ENCODE results near the gene NES.
A peak's percentile ranks its signal among the peaks of the same experiment; 100 is the strongest.
"Not testable (repeated sequence)": the region's sequence is repeated elsewhere in the genome, so short reads cannot be mapped to it uniquely, and the experiment has no call there.

Gene NES

GRCh38 chr1:156643049-156643777 is 34.0 kb downstream of the NES start:
- no peak for DNase-seq

GRCh38 chr1:156642265-156643048 is 34.8 kb downstream of the NES start:
- no peak for DNase-seq

DNA sequence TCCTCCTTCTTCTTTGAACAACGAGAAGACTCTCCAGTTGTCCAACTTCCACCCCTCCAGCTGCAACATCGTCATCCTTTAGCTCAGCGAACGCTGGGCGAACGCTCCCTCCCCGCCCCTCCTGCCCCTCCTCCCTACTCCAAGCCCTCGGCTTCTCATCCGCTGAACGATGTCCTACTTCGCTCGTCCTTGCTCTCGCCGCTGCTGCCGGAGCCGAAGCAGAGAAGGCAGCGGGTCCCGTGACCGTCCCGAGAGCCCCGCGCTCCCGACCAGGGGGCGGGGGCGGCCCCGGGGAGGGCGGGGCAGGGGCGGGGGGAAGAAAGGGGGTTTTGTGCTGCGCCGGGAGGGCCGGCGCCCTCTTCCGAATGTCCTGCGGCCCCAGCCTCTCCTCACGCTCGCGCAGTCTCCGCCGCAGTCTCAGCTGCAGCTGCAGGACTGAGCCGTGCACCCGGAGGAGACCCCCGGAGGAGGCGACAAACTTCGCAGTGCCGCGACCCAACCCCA is 35.4 kb downstream of the NES start, which contains the start of gene BCAN:
TSS of gene BCAN (plus strand) at position 357 of the 504 bp plus-strand sequence. CDS start 3,938 bp downstream, outside the sequence.
- DNase-seq: no peak

- no peak for DNase-seq
These were observed 36.1 kb downstream of the NES start for GRCh38 chr1:156640842-156641706.

GRCh38 chr1:156639601-156640101 is 37.6 kb downstream of the NES start:
- DNase-seq: no peak

- DNase-seq: no peak
These were observed 38.8 kb downstream of the NES start for GRCh38 chr1:156638189-156638985.

DNA sequence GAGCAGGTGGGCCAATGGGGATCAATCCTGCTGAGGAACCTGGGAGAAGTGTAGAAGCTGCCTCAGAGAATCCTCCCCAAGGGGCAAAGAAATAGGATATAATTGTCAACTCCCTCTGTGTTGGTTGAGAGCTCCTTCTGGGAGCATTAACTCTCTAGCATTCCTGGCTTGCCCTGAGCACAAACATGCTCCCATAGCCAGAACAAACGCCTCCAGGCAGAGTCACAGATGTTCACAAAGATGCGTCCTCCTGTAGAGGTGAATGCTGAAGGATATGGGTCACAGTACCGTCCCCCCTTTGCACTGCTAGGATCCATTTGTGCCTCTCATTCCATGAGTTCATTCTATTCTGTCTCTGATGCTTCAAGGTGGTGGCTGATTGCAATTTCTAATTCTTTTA is 44.9 kb downstream of the NES start:
- no peak for DNase-seq

DNA sequence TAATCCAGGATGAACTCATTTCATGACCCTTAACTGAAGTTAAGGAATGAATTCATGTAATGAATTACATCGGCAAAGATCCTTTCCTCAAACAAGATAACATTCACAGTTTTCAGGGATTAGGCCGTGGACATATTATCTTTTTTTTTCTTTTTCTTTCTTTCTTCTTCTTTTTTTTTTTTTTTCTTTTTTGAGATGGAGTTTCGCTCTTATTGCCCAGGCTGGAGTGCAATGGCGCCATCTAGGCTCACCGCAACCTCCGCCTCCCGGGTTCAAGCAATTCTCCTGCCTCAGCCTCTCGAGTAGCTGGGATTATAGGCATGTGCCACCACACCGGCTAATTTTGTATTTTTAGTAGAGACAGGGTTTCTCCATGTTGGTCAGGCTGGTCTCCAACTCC is 46.1 kb downstream of the NES start:
- not testable (repeated sequence) for DNase-seq

GRCh38 chr1:156629823-156630449 is 47.3 kb downstream of the NES start:
- DNase-seq: no peak

DNA sequence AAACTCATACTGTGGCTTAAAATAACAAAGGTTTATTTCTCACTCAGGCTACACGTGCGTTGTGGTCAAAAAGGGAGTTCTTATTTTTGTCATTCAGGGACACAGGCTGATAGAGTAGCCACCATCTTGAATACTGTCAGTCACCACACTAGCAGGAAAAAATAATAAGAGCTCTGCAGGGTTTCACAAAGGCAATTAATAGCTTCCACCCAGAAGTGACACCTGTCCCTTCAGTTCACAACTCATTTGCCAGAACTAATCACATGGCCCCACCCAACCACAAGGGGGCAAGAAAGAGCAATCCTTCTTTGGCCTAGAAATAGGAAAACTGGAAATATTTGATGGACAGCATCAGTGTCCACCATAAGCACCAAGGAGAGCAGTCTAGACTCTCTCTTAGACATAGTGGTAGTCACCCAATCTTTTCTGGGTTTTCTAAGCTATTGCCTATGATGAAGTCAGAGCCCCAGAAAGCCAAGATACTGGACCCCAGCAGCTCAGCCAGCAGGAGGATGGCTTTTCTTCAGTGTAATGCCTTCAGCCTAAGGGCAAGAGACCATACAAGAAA is 49.8 kb downstream of the NES start:
- DNase-seq: no peak

- no peak for DNase-seq
These were observed 51.1 kb downstream of the NES start for GRCh38 chr1:156626079-156626438.

DNA sequence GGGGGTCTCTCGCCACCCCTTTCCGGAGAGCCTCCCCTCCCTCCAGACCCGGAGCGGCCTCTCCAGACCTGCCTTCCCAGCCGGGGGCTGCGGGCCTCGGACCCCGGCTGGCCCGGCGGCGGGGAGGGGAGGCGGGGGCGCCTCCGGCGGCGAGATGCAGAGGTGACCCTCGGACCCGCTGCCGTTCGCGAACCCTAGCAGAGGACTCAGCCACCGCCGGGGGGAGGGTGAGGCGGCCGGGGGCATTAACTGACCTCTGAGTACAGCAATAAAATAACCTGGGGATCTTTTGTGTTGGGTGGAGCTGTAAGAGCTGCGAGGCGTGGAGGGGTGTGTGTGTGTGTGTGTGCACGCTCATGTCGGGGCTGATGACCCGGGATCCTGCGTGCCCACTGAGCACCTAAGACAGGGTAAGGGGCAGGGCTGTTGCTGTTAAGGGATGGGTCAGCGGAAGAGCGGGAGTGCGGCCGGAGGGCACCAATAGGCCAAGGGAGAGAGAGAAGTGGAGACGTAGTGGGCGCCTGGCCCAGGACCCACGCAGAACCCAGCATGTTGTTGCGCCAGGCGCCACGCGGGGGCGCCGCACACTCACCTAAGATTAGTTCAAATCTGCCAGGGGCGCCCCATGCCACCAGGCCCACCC is 51.6 kb downstream of the NES start:
- peak; percentile 43 to 55 (median 46) for DNase-seq

- no peak for DNase-seq
These were observed 52.3 kb downstream of the NES start for GRCh38 chr1:156624814-156625435.

- peak in 1 of 5 experiments; percentile 42 for DNase-seq
These were observed 53.0 kb downstream of the NES start for GRCh38 chr1:156623946-156624813.

DNA sequence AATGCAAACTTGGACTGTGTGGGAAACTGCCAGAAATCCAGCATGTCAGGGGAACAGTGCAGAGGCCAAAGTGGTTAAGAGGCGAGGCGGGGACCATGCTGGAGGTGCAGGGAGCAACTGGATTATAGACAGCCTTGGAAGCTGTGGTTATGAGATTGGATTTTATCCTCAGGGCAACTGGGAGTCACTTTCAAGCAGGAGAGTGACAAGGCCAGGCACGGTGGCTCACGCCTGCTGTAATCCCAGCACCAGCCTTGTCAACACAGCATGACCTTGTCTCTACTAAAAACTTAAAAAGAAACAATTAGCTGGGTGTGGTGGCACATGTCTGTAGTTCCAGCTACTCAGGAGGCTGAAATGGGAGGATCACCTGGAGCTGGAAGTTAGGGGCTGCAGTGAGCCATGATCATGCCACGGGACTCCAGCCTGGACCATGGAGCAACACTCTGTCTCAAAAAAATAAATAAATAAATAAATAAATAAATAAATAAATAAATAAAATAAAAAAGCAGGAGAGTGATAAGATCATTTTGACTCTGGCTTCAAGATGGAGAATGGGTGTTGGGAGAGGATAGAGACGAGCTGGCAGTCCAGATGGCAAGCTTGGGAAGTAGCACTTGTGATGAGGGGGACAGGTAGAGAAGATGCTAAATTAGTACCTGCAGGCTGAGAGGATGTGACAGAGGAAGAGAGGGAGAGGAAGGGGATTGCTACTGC is 54.5 kb downstream of the NES start:
- no peak for DNase-seq

- no peak for DNase-seq
These were observed 57.6 kb downstream of the NES start for GRCh38 chr1:156619582-156619955.

DNA sequence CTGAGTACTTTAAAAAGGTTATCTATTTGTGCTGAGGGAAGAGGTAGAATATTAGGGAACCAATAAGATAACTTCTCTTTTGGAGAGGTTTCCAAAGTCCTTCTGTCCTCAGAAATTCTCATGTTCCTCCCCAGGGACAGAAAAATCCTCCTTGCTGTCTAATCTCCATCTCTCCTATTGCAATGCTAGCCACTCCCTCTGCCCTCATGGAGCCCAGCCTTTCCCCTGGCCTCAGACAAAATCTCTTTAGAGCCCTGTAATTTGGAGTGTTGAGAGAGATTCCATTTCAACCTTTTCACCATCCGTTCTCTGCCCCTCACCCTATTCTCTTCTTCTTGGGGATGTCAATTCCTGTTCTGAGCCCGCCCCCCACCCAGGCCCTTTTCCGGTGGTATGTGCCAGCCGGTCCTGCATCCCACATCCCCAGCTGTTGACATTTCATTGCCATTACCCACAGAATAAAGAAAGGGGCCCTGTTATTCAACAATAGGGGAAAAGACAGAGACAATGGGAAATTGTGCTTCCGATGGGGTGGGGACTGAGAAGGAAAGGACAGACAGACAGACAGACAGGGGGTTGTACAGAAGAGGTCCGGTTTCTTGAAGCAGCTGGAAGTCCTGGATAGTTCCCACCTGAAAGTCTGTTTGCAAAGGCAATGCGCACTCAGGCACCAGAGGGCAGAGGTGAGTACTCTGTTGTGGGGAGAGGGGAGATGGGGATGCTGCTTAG is 58.2 kb downstream of the NES start, which contains the start of gene HAPLN2:
TSS of gene HAPLN2 (plus strand) at position 563 of the 729 bp plus-strand sequence. CDS start 4,076 bp downstream, outside the sequence.
- DNase-seq: no peak
